ENCODE measurements around the gene SLC1A1. TPM values are rescaled to one million over a fixed set of nuclear protein-coding genes. Genes with fewer than 3 reads are reported as not detected.

The SLC1A1 gene
- total and polyA plus RNA-seq, 12 donors = 0.94 to 3.5 (median 1.7) TPM

- Histone ChIP-seq H3K4me3 (no peak overlapping the region), H3K4me1 (peaks cover 0 to under 1% (median 0%) of the 10 kb centered on the region in 9 donors), H3K27me3 (no peaks in the 10 kb centered on the region), H3K9me3 (no peaks in the 10 kb centered on the region), H3K27ac (no peak overlapping the region), H3K36me3 (peaks cover 0 to 36% (median 0%) of the 10 kb centered on the region in 9 donors)
- ATAC-seq (no peak), DNase-seq (no peak)
- TF ChIP-seq CTCF (IDR thresholded peaks at IDR 0.05) = no peak
- intact Hi-C loops (cut with DNase I) = no loop called here
- WGBS, 2 donors = 72 to 75% methylated on average over 8 of the region's 8 CpGs
These were observed 85.7 kb downstream of the SLC1A1 start for GRCh38 chr9:4575997-4576396.

DNA sequence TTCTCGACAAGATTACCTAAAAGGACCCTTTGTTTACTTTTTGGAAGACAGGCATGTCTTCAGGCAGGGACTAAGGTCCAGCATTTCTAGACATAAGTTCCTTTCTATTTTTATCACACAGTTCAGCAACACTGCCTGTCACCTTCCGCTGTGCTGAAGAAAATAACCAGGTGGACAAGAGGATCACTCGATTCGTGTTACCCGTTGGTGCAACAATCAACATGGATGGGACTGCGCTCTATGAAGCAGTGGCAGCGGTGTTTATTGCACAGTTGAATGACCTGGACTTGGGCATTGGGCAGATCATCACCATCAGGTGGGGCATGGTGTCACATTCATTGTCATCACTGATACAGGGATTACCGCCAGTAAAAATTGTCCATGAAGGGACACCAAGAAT, 86.2 kb downstream of the SLC1A1 start:
- TF ChIP-seq CTCF (IDR thresholded peaks at IDR 0.05) = no peak
- intact Hi-C loops (cut with DNase I) = no loop called here
- Histone ChIP-seq H3K4me3 (no peak overlapping the region), H3K9me3 (no peaks in the 10 kb centered on the region), H3K4me1 (peaks cover 0 to 5% (median 0%) of the 10 kb centered on the region in 9 donors), H3K36me3 (peaks cover 0 to 39% (median 0%) of the 10 kb centered on the region in 9 donors), H3K27me3 (no peaks in the 10 kb centered on the region), H3K27ac (no peak overlapping the region)
- DNase-seq = no peak
- peak in 3 of 8 donors; percentile 35 to 55 (median 53) for ATAC-seq
- WGBS, 2 donors = 58 to 72% methylated on average over 8 of the region's 8 CpGs

GRCh38 chr9:4579001-4579400, 88.7 kb downstream of the SLC1A1 start:
- DNase-seq (no peak), ATAC-seq (peak in 1 of 8 donors; percentile 13)
- no peak overlapping the region for H3K27ac ChIP-seq
- peaks cover 0 to 38% (median 0%) of the 10 kb centered on the region in 9 donors for H3K36me3 ChIP-seq
- no peaks in the 10 kb centered on the region for H3K9me3 ChIP-seq
- no peaks in the 10 kb centered on the region for H3K27me3 ChIP-seq
- 73 to 84% methylated on average over 2 of the region's 2 CpGs for WGBS, 2 donors
- TF ChIP-seq CTCF (IDR thresholded peaks at IDR 0.05) = no peak
- intact Hi-C loops (cut with DNase I) = no loop called here
- no peak overlapping the region for H3K4me3 ChIP-seq
- H3K4me1 ChIP-seq = peaks cover 0 to 9% (median 0%) of the 10 kb centered on the region in 9 donors

GRCh38 chr9:4581035-4581760, 90.9 kb downstream of the SLC1A1 start:
- 67 to 71% methylated on average over 2 of the region's 2 CpGs for WGBS, 2 donors
- Histone ChIP-seq H3K36me3 (peaks cover 0 to 50% (median 0%) of the 10 kb centered on the region in 9 donors), H3K27ac (no peak overlapping the region), H3K4me1 (peaks cover 0 to 9% (median 0%) of the 10 kb centered on the region in 9 donors), H3K4me3 (no peak overlapping the region), H3K27me3 (no peaks in the 10 kb centered on the region), H3K9me3 (no peaks in the 10 kb centered on the region)
- ATAC-seq = no peak
- DNase-seq = no peak
- intact Hi-C loops (cut with DNase I) = no loop called here
- TF ChIP-seq CTCF (IDR thresholded peaks at IDR 0.05) = no peak

Data from heart right ventricle (tissue), 16 donors.